A673 (cell line): ENCODE measurements around the gene SLC1A1. TPM values are rescaled to one million over a fixed set of nuclear protein-coding genes. Genes with fewer than 3 reads are reported as not detected.

ENCODE experiments used
- BruUV-seq: library from RNA; stranded (reverse); fragments of 400-500 nt; replicated peaks from 2 replicates; lab custom pipeline; 2021; lab: Mats Ljungman, UMichigan
- CTCF ChIA-PET: fragments of 300-600 bp; sonication (Branson Sonifier 250); formaldehyde crosslinking; loops from one replicate; lab custom pipeline; 2022; ENCODE audit warnings: antibody characterized with exemption; lab: Charles Lee
- POLR2A ChIA-PET: fragments of 300-600 bp; sonication (Branson Sonifier 250); formaldehyde crosslinking; loops from one replicate; lab custom pipeline; 2022; ENCODE audit warnings: antibody characterized with exemption; ENCODE audit not compliant: low non-redundant PET; lab: Charles Lee
- DNase-seq: peaks from one replicate; pipeline ENCODE4 v3.0.0-alpha.2; 2015; ENCODE audit warnings: low spot score
- H3K27ac ChIP-seq: fragments of 200-600 bp; sonication (generic); 2 replicates; pipeline ENCODE4 v1.5.1; 2016; ENCODE audit warnings: mixed run types, low read depth, mild to moderate bottlenecking, mixed read lengths, antibody characterized with exemption, low read length; ENCODE audit not compliant: poor library complexity, severe bottlenecking
- H3K27me3 ChIP-seq: fragments of 200-600 bp; sonication (generic); replicated peaks from 2 replicates; pipeline ENCODE4 v1.6.1; 2017; ENCODE audit warnings: mixed run types, low read depth, mild to moderate bottlenecking, mixed read lengths, antibody characterized with exemption, low read length; ENCODE audit not compliant: insufficient read depth, poor library complexity
- H3K36me3 ChIP-seq: fragments of 200-600 bp; sonication (generic); 2 replicates; pipeline ENCODE4 v1.6.1; 2016; ENCODE audit warnings: mixed run types, mild to moderate bottlenecking, mixed read lengths, antibody characterized with exemption, low read length; ENCODE audit not compliant: insufficient read depth, poor library complexity, severe bottlenecking
- H3K4me1 ChIP-seq: fragments of 200-600 bp; sonication (generic); 2 replicates; pipeline ENCODE4 v1.6.1; 2017; ENCODE audit warnings: mixed run types, mild to moderate bottlenecking, mixed read lengths, antibody characterized with exemption, low read length; ENCODE audit not compliant: insufficient read depth, poor library complexity, severe bottlenecking
- H3K4me3 ChIP-seq: fragments of 200-600 bp; sonication (generic); 2 replicates; pipeline ENCODE4 v1.5.1; 2016; ENCODE audit warnings: low read depth, mixed run types, mild to moderate bottlenecking, mixed read lengths, low read length; ENCODE audit not compliant: poor library complexity, severe bottlenecking
- H3K9me3 ChIP-seq: fragments of 200-600 bp; sonication (generic); 2 replicates; pipeline ENCODE4 v1.6.1; 2016; ENCODE audit warnings: mixed run types, low read depth, mild to moderate bottlenecking, mixed read lengths, antibody characterized with exemption, low read length; ENCODE audit not compliant: poor library complexity, severe bottlenecking
- CTCF ChIP-seq: fragments of 300-800, 200-600 bp; sonication (generic); conservative IDR thresholded peaks from 2 replicates; pipeline ENCODE4 v1.5.1; 2017; ENCODE audit warnings: low read depth, mild to moderate bottlenecking, antibody characterized with exemption, low read length, moderate library complexity, mixed read lengths
- EZH2 ChIP-seq: fragments of 200-600 bp; sonication (generic); IDR thresholded peaks from 2 replicates; pipeline ENCODE4 v1.6.1; 2017; ENCODE audit warnings: borderline replicate concordance, low read depth, mild to moderate bottlenecking, mixed read lengths, antibody characterized with exemption, low read length; ENCODE audit not compliant: poor library complexity, severe bottlenecking
- intact Hi-C: fragments of 100-400 bp; cut with micrococcal nuclease; formaldehyde crosslinking; loops from one replicate; pipeline ENCODE4 v1.10.0; 2022; ENCODE audit not compliant: unreplicated experiment
- total RNA-seq: library from RNA; stranded (reverse); gene quantifications from 2 replicates; pipeline ENCODE4 v1.2.3, GENCODE V29; 2021

The SLC1A1 gene
- total RNA-seq, 1 experiment from 2014 or later: 8.7 TPM

- Histone ChIP-seq H3K4me1 (peaks cover 4% of the 10 kb centered on the region), H3K9me3 (no peaks in the 10 kb centered on the region), H3K36me3 (no peaks in the 10 kb centered on the region), H3K27me3 (no peaks in the 10 kb centered on the region), H3K27ac (no peak overlapping the region), H3K4me3 (no peak overlapping the region)
- no peak for DNase-seq
- intact Hi-C loops: no loop called here
- ChIA-PET POLR2A (no interaction called here), CTCF (no interaction called here)
- TF ChIP-seq CTCF (no peak), EZH2 (no peak)
- no TSS peak for BruUV-seq
Measured at GRCh38 chr9:4499917-4500316, 9.6 kb downstream of the SLC1A1 start.

- ChIA-PET POLR2A (no interaction called here), CTCF (no interaction called here)
- H3K4me1 ChIP-seq: no peaks in the 10 kb centered on the region
- no peak overlapping the region for H3K27ac ChIP-seq
- H3K4me3 ChIP-seq: no peak overlapping the region
- intact Hi-C loops: no loop called here
- no peaks in the 10 kb centered on the region for H3K9me3 ChIP-seq
- TF ChIP-seq EZH2 (no peak), CTCF (no peak)
- no peaks in the 10 kb centered on the region for H3K27me3 ChIP-seq
- no TSS peak for BruUV-seq
- H3K36me3 ChIP-seq: no peaks in the 10 kb centered on the region
- DNase-seq: no peak
Measured at GRCh38 chr9:4501147-4501507, 10.9 kb downstream of the SLC1A1 start.

- POLR2A ChIA-PET: no interaction called here
- intact Hi-C loops: no loop called here
- H3K27me3 ChIP-seq: no peaks in the 10 kb centered on the region
- no peak overlapping the region for H3K27ac ChIP-seq
- H3K36me3 ChIP-seq: no peaks in the 10 kb centered on the region
- no peaks in the 10 kb centered on the region for H3K9me3 ChIP-seq
- no peak overlapping the region for H3K4me3 ChIP-seq
- CTCF ChIA-PET: no interaction called here
- BruUV-seq: no TSS peak
- TF ChIP-seq EZH2 (no peak), CTCF (no peak)
- no peak for DNase-seq
- H3K4me1 ChIP-seq: no peaks in the 10 kb centered on the region
Measured at GRCh38 chr9:4502444-4502843, 12.2 kb downstream of the SLC1A1 start.

GRCh38 chr9:4503103-4503502, 12.8 kb downstream of the SLC1A1 start:
- ChIA-PET POLR2A (no interaction called here), CTCF (no interaction called here)
- no peak for DNase-seq
- intact Hi-C loops: no loop called here
- no peak overlapping the region for H3K27ac ChIP-seq
- no TSS peak for BruUV-seq
- H3K27me3 ChIP-seq: no peaks in the 10 kb centered on the region
- no peaks in the 10 kb centered on the region for H3K4me1 ChIP-seq
- H3K4me3 ChIP-seq: no peak overlapping the region
- no peak for TF ChIP-seq EZH2
- no peak for TF ChIP-seq CTCF
- H3K36me3 ChIP-seq: no peaks in the 10 kb centered on the region
- no peaks in the 10 kb centered on the region for H3K9me3 ChIP-seq
